ENCODE data around the gene ASTN2. TPM values are rescaled to one million over a fixed set of nuclear protein-coding genes. Genes with fewer than 3 reads are reported as not detected.
A peak's percentile ranks its signal among the peaks of the same experiment; 100 is the strongest.
"Not testable (repeated sequence)": the region's sequence is repeated elsewhere in the genome, so short reads cannot be mapped to it uniquely, and the experiment has no call there.

Gene ASTN2
- polyA plus RNA-seq, 2 of the 4 experiments (the other 2 are of a cell fraction) = 5.8 to 11.6 TPM

DNA sequence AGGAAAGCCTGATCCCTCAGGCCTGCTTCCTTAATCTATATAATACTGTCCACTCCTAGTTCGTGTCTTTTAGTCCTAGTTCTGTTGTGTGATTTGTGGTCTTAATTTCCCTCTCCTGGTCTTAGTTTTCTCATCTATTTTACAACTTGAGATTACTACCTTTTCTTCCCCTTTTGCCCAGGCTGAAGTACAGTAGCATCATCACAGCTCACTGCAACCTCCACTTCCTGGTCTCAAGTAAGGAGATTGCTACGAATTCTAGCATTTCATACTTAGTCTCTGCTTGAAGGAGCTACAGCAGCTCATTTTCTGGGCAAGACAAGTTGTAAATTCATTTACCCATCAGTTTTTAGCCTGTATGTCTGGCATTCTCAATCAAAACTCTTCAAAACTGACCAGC, 722.2 kb downstream of the ASTN2 start:
- ATAC-seq (no peak), FAIRE-seq (no peak), DNase-seq (ENCODE audit: low read depth in 1 of 2, low spot score in 1 of 2) (no peak)
- Histone ChIP-seq H3K4me1 (peaks cover 56% of the 10 kb centered on the region), H3K27ac (no peak overlapping the region), H3K4me3 (no peak overlapping the region), H3K9me3 (no peaks in the 10 kb centered on the region), H3K4me2 (peak overlapping the region; percentile 4; the same call in 2 of the 3 replicates)
- TF ChIP-seq POLR2A (IDR thresholded peaks at IDR 0.05; ENCODE audit: low read length) = no peak
- no peak for TF ChIP-seq HMGXB4 (CRISPR knock-in tag; IDR thresholded peaks at IDR 0.05; ENCODE audit: borderline replicate concordance)
- TF ChIP-seq USF2 (IDR thresholded peaks at IDR 0.05) = no peak
- TF ChIP-seq HOXA7 (CRISPR knock-in tag; IDR thresholded peaks at IDR 0.05) = no peak
- no peak for TF ChIP-seq CTCF (IDR thresholded peaks at IDR 0.05)
- TF ChIP-seq ESRRA (IDR thresholded peaks at IDR 0.05; ENCODE audit: borderline replicate concordance, low read length) = no peak
- TF ChIP-seq JUN (IDR thresholded peaks at IDR 0.05) = no peak
- TF ChIP-seq EHF (CRISPR knock-in tag; IDR thresholded peaks at IDR 0.05) = no peak
- no peak for TF ChIP-seq KDM1A (IDR thresholded peaks at IDR 0.05; ENCODE audit: low read depth)
- no peak for TF ChIP-seq ZSCAN20 (CRISPR knock-in tag; IDR thresholded peaks at IDR 0.05)
- TF ChIP-seq NR3C1 (IDR thresholded peaks at IDR 0.05) = no peak
- no peak for TF ChIP-seq MAFK (IDR thresholded peaks at IDR 0.05; ENCODE audit: partially characterized antibody)
- TF ChIP-seq ZNF302 (CRISPR knock-in tag; IDR thresholded peaks at IDR 0.05) = no peak
- TF ChIP-seq ZFP36 (IDR thresholded peaks at IDR 0.05; ENCODE audit: borderline replicate concordance, partially characterized antibody) = no peak
- TF ChIP-seq RNF2 (IDR thresholded peaks at IDR 0.05; ENCODE audit: borderline replicate concordance, low read depth) = no peak
- no peak for TF ChIP-seq MAZ (IDR thresholded peaks at IDR 0.05; ENCODE audit: borderline replicate concordance, low read depth, low read length)
- TF ChIP-seq RCOR1 (IDR thresholded peaks at IDR 0.05; ENCODE audit: low read depth, low read length) = no peak
- no peak for TF ChIP-seq HEYL (CRISPR knock-in tag; IDR thresholded peaks at IDR 0.05)
- no peak for TF ChIP-seq JUNB (IDR thresholded peaks at IDR 0.05)
- TF ChIP-seq BHLHE40 (IDR thresholded peaks at IDR 0.05; ENCODE audit: low read depth, low read length) = no peak
- 82% methylated on average over 2 of the region's 2 CpGs for WGBS (ENCODE audit: missing lambda C conversion rate)
- ChIA-PET CTCF (interaction anchor here (1.0 kb wide), 1 partner anchor 44 kb away, joined by 4 read pairs; no protein-coding TSS in a partner anchor), POLR2A (no interaction called here)

DNA sequence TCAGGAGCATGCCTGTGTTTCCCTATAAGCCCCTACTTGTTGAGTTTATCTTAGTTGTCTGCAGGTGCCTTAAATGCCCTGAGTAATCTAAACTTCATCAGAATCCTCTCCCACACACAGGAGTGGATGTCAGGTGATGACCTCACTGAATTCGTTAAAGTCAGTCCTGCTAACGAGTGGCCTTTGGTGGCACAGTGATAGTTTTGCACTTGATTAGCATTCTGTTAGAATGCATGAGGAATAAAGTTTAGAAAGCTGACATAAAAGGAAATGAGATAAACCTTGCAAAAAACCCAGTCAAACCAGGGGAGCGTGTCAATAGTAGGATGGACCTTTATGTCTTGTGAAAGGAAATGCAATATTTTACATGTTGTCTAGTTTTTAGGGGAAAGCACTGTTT, 723.2 kb downstream of the ASTN2 start:
- H3K9me3 ChIP-seq = no peaks in the 10 kb centered on the region
- ChIA-PET POLR2A (no interaction called here), CTCF (no interaction called here)
- no peak overlapping the region for H3K4me3 ChIP-seq
- ATAC-seq = no peak
- H3K4me2 ChIP-seq = no peak overlapping the region
- 89% methylated on average over 3 of the region's 3 CpGs for WGBS (ENCODE audit: missing lambda C conversion rate)
- no peak for FAIRE-seq
- H3K4me1 ChIP-seq = peaks cover 56% of the 10 kb centered on the region
- no peak overlapping the region for H3K27ac ChIP-seq
- no peak for DNase-seq (ENCODE audit: low read depth in 1 of 2, low spot score in 1 of 2)
- TF ChIP-seq MYC (IDR thresholded peaks at IDR 0.05; ENCODE audit: borderline replicate concordance, low read length) (no peak), ZFP36 (IDR thresholded peaks at IDR 0.05; ENCODE audit: borderline replicate concordance, partially characterized antibody) (no peak), ZNF302 (CRISPR knock-in tag; IDR thresholded peaks at IDR 0.05) (no peak), RAD21 (conservative IDR thresholded peaks at IDR 0.05 in 1 of 2, IDR thresholded peaks at IDR 0.05 in 1 of 2) (no peak)

- peaks cover 62% of the 10 kb centered on the region for H3K4me1 ChIP-seq
- H3K4me2 ChIP-seq; POLR2A ChIA-PET; H3K27ac ChIP-seq; FAIRE-seq; DNase-seq (ENCODE audit: low read depth in 1 of 2, low spot score in 1 of 2); H3K4me3 ChIP-seq; CTCF ChIA-PET; ATAC-seq; H3K9me3 ChIP-seq: not testable (repeated sequence)
These were observed 724.1 kb downstream of the ASTN2 start for GRCh38 chr9:116690805-116691204.
